GM23338 (cell line): Measurements from ENCODE around the gene COQ6. TPM values are rescaled to one million over a fixed set of nuclear protein-coding genes. Genes with fewer than 3 reads are reported as not detected.
A peak's percentile ranks its signal among the peaks of the same experiment; 100 is the strongest.

Experiments
- ATAC-seq: fragments of 200-7000 bp; cut with Tn5 transposase; 3 replicates; pipeline ENCODE4 v1.9.1; 2020
- DNase-seq: peaks from one replicate; pipeline ENCODE4 v3.0.0-alpha.2; 2015; ENCODE audit warnings: low spot score
- H2AFZ ChIP-seq: fragments of 200-600 bp; sonication (generic); 2 replicates; pipeline ENCODE4 v1.8.0; 2016; ENCODE audit warnings: antibody characterized with exemption, mild to moderate bottlenecking, moderate library complexity
- H3F3A ChIP-seq: fragments of 200-600 bp; sonication (generic); replicated peaks from 2 replicates; pipeline ENCODE4 v1.8.0; 2017; ENCODE audit warnings: antibody characterized with exemption, mixed run types, low read depth
- H3K27ac ChIP-seq: fragments of 200-600 bp; sonication (generic); 2 replicates; pipeline ENCODE4 v1.6.1; 2016; ENCODE audit warnings: low read depth
- H3K27me3 ChIP-seq: fragments of 200-600 bp; sonication (generic); 2 replicates; pipeline ENCODE4 v1.8.0; 2016; ENCODE audit warnings: mild to moderate bottlenecking, mixed run types, moderate library complexity; ENCODE audit not compliant: insufficient read depth
- H3K36me3 ChIP-seq: fragments of 200-600 bp; sonication (generic); 2 replicates; pipeline ENCODE4 v1.8.0; 2016; ENCODE audit warnings: mild to moderate bottlenecking; ENCODE audit not compliant: insufficient read depth
- H3K4me1 ChIP-seq: fragments of 200-600 bp; sonication (generic); 2 replicates; pipeline ENCODE4 v1.8.0; 2016; ENCODE audit warnings: mild to moderate bottlenecking, moderate library complexity; ENCODE audit not compliant: insufficient read depth
- H3K4me2 ChIP-seq: fragments of 200-600 bp; sonication (generic); 2 replicates; pipeline ENCODE4 v1.7.1; 2017; ENCODE audit warnings: mixed run types
- H3K4me3 ChIP-seq: fragments of 200-600 bp; sonication (generic); 2 replicates; pipeline ENCODE4 v1.6.1; 2016; ENCODE audit warnings: mixed run types
- H3K79me2 ChIP-seq: fragments of 200-600 bp; sonication (generic); replicated peaks from 2 replicates; pipeline ENCODE4 v1.8.0; 2017; ENCODE audit warnings: mild to moderate bottlenecking; ENCODE audit not compliant: insufficient read depth
- H3K9me2 ChIP-seq: fragments of 200-600 bp; sonication (generic); 2 replicates; pipeline ENCODE4 v1.8.0; 2017; ENCODE audit not compliant: insufficient read depth
- H4K20me1 ChIP-seq: fragments of 200-600 bp; sonication (generic); replicated peaks from 2 replicates; pipeline ENCODE4 v1.8.0; 2017; ENCODE audit warnings: mild to moderate bottlenecking; ENCODE audit not compliant: insufficient read depth
- H3K27ac Mint-ChIP-seq: 2 replicates; pipeline ENCODE4 v1.8.0; 2020; ENCODE audit warnings: inconsistent platforms, mild to moderate bottlenecking, moderate library complexity, mixed read lengths
- H3K27me3 Mint-ChIP-seq: 3 replicates; pipeline ENCODE4 v1.8.0; 2022; ENCODE audit warnings: low read depth, mild to moderate bottlenecking, moderate library complexity, mixed read lengths, inconsistent platforms; ENCODE audit not compliant: insufficient read depth, poor library complexity
- H3K36me3 Mint-ChIP-seq: 3 replicates; pipeline ENCODE4 v1.8.0; 2021; ENCODE audit warnings: low read depth, mild to moderate bottlenecking, inconsistent platforms, moderate library complexity, mixed read lengths
- H3K4me1 Mint-ChIP-seq: 3 replicates; pipeline ENCODE4 v1.8.0; 2020; ENCODE audit warnings: mild to moderate bottlenecking, inconsistent platforms, mixed read lengths
- H3K4me3 Mint-ChIP-seq: 3 replicates; pipeline ENCODE4 v1.8.0; 2021; ENCODE audit warnings: moderate library complexity, mild to moderate bottlenecking, inconsistent platforms, mixed read lengths
- H3K9me3 Mint-ChIP-seq: 3 replicates; pipeline ENCODE4 v1.8.0; 2020; ENCODE audit warnings: moderate library complexity, mild to moderate bottlenecking, inconsistent platforms, mixed read lengths
- CREB1 ChIP-seq: fragments of 250-450 bp; sonication (Bioruptor Pico); IDR thresholded peaks from 2 replicates; pipeline ENCODE4 v1.5.0; 2020; ENCODE audit warnings: low read depth, mild to moderate bottlenecking, moderate library complexity
- CTCF ChIP-seq, 2 experiments: fragments of 200-600 bp in 1 of 2; sonication (generic) in 1 of 2; conservative IDR thresholded peaks; 2 replicates each; pipeline versions ENCODE4 v1.5.1 to v1.6.1; 2016 to 2017; ENCODE audit warnings: antibody characterized with exemption in 2 of 2, low read depth in 2 of 2, mild to moderate bottlenecking in 2 of 2, moderate library complexity in 1 of 2
- ETS1 ChIP-seq: IDR thresholded peaks from 2 replicates; pipeline ENCODE4 v1.6.1; 2016; ENCODE audit warnings: antibody characterized with exemption
- EZH2 ChIP-seq: fragments of 200-600 bp; sonication (generic); IDR thresholded peaks from one replicate; pipeline ENCODE4 v1.8.0; 2017; ENCODE audit warnings: antibody characterized with exemption, mild to moderate bottlenecking, low read depth; ENCODE audit not compliant: unreplicated experiment
- JUNB ChIP-seq: IDR thresholded peaks from one replicate; pipeline ENCODE4 v1.6.1; 2016; ENCODE audit warnings: antibody characterized with exemption; ENCODE audit not compliant: unreplicated experiment
- POLR2AphosphoS5 ChIP-seq: IDR thresholded peaks from 2 replicates; pipeline ENCODE4 v1.6.1; 2016; ENCODE audit warnings: antibody characterized with exemption, low read depth
- REST ChIP-seq: IDR thresholded peaks from one replicate; pipeline ENCODE4 v1.6.1; 2018; ENCODE audit warnings: antibody characterized with exemption; ENCODE audit not compliant: unreplicated experiment
- long read RNA-seq: library from polyadenylated mRNA; unstranded; transcript quantifications from one replicate; pipeline ENCODE4 v2.0.0, GENCODE V29; 2020; ENCODE audit not compliant: unreplicated experiment
- polyA plus RNA-seq: library from polyadenylated mRNA; unstranded; fragments of >200 nt; fragmentation: Nextera tagmentation; extraction: Ambion mirVana; gene quantifications from 2 replicates; pipeline ENCODE4 v1.2.1, GENCODE V29; 2016
- total RNA-seq: library from RNA; depleted of rRNA; stranded (reverse); fragments of >200 nt; shearing (Covaris generic); gene quantifications from 2 replicates; pipeline ENCODE4 v1.2.3, GENCODE V29; 2014; rRNA removed

The COQ6 gene
- 13.8 and 14.9 TPM in 2 replicates for total RNA-seq
- polyA plus RNA-seq, result 6.8 and 8.9 TPM in 2 replicates
- long read RNA-seq, transcript COQ6-201 (12 exons, 2,118 nt), result major isoform, 15 of 19 reads
- long read RNA-seq, partial matches to known transcripts, result 0 of 19 reads
- long read RNA-seq, other reads (novel, unspliced or antisense), result 4 of 19 reads

- peaks cover 4% of the 10 kb centered on the region for H3K27me3 Mint-ChIP-seq
- peak within 1 kb of the TSS; percentile 89 for H3K4me3 Mint-ChIP-seq
- Histone ChIP-seq H2AFZ (peak within 1 kb of the TSS; percentile 88), H3F3A (no peaks in the 10 kb centered on the region), H3K27ac (peak within 1 kb of the TSS; percentile 57), H4K20me1 (0 out of 2 replicates have a peak, but pooled peaks cover 3% of the 10 kb centered on the region), H3K4me1 (no peaks in the 10 kb centered on the region), H3K79me2 (no peaks in the 10 kb centered on the region), H3K36me3 (no peaks in the 10 kb centered on the region), H3K4me2 (peak within 1 kb of the TSS; percentile 75), H3K4me3 (peak within 1 kb of the TSS; percentile 67), H3K9me2 (no peaks in the 10 kb centered on the region), H3K27me3 (no peaks in the 10 kb centered on the region)
- H3K9me3 Mint-ChIP-seq, result no peaks in the 10 kb centered on the region
- ATAC-seq (peak; percentile 95), DNase-seq (peak; percentile 99)
- peaks cover 9% of the 10 kb centered on the region for H3K36me3 Mint-ChIP-seq
- TF ChIP-seq POLR2AphosphoS5 (peak; percentile 83), CTCF (conservative IDR thresholded peaks at IDR 0.05; ENCODE audit: low read depth in 2 of 2) (peak in 1 of 2 experiments; percentile 34; a peak in 1 of 4 replicates), REST (no peak), JUNB (no peak), EZH2 (no peak), CREB1 (CRISPR knock-in tag) (peak; percentile 88), ETS1 (no peak)
- H3K27ac Mint-ChIP-seq, result peak within 1 kb of the TSS; percentile 95
- H3K4me1 Mint-ChIP-seq, result no peaks in the 10 kb centered on the region
Observed at GRCh38 chr14:73949752-73950734, at the start of gene COQ6, which contains the start of gene FAM161B. Gene COQ6, plus strand, starts transcription at chr14:73950302. Its CDS starts 31 bp downstream, at chr14:73950333. Gene FAM161B, minus strand, starts transcription at chr14:73950094. Its CDS starts 68 bp downstream, at chr14:73950026.
